SH-SY5Y (cell line): Measurements from ENCODE around the gene BTBD9.

ENCODE experiments used
- GATA2 ChIP-seq: IDR thresholded peaks from 2 replicates; pipeline ENCODE4 v1.6.1; 2011; ENCODE audit warnings: mild to moderate bottlenecking, low read depth, low read length
- GATA3 ChIP-seq: IDR thresholded peaks from 2 replicates; pipeline ENCODE4 v1.6.1; 2011; ENCODE audit warnings: low read depth, mild to moderate bottlenecking, low read length, moderate library complexity

GRCh38 chr6:38141716-38142115 lies 498.0 kb downstream of the BTBD9 start:
- no peak for TF ChIP-seq GATA3
- no peak for TF ChIP-seq GATA2
